ENCODE results near the gene NUMBL. TPM values are rescaled to one million over a fixed set of nuclear protein-coding genes. Genes with fewer than 3 reads are reported as not detected.
A peak's percentile ranks its signal among the peaks of the same experiment; 100 is the strongest.

The NUMBL gene
- total and polyA plus RNA-seq, 2 of the 4 experiments (the other 2 are of a cell fraction) = 6.3 to 29.0 TPM

DNA sequence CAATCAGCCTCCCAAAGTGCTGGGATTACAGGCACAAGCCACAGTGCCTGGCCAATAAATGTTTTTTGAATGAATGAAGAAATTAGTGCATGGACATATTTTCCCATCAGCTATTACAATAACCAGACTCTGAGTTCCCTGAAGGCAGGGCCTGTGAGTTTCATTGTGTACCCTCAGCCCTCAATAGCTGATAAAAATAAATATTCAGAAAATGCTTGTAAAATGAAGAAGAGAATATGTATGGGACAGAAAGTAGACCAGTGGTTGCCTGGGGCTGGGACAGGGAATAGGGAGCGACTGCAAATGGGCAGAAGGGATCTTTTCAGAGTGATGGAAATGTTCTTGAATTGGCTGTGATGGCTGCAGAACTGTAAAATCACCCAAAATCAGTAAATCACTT is 28.8 kb downstream of the NUMBL start (continued):
- TF ChIP-seq, protein P1, sequence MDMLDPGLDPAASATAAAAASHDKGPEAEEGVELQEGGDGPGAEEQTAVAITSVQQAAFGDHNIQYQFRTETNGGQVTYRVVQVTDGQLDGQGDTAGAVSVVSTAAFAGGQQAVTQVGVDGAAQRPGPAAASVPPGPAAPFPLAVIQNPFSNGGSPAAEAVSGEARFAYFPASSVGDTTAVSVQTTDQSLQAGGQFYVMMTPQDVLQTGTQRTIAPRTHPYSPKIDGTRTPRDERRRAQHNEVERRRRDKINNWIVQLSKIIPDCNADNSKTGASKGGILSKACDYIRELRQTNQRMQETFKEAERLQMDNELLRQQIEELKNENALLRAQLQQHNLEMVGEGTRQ (IDR thresholded peaks at IDR 0.05; ENCODE audit: low read depth, low read length) = no peak
- TF ChIP-seq BHLHE40 (IDR thresholded peaks at IDR 0.05; ENCODE audit: low read depth, low read length) (no peak), SMC3 (IDR thresholded peaks at IDR 0.05; ENCODE audit: low read depth, low read length) (no peak), MXI1 (IDR thresholded peaks at IDR 0.05; ENCODE audit: borderline replicate concordance, low read depth, low read length) (no peak), POLR2A (IDR thresholded peaks at IDR 0.05; ENCODE audit: low read depth, low read length) (no peak)

DNA sequence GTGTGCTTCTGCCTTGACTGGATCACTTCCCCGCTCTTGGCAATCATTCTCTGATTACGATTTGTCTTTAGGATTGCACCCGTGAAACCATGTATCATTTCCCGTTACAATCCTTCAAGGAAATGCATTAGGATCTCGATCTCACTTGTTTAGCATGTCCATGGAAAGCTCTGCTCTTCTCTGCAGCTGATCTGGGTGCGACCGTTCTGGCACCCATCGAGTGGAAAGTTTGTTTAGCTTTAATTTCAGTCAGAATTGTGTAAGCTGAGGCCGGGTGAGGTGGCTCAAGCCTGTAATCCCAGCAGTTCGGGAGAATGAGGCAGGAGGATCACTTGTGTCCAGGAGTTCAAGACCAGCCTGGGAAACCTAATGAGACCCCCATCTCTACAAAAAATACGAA is 30.9 kb downstream of the NUMBL start:
- Histone ChIP-seq H4K8ac (ENCODE audit: low read depth in 2 of 2, low read length in 2 of 2) (no peak overlapping the region), H2BK120ac (ENCODE audit: low read depth, low read length) (no peak overlapping the region; the same call in 1 of the 2 replicates), H3K23ac (ENCODE audit: low read depth, low read length) (no peak overlapping the region), H3K14ac (replicated peaks; ENCODE audit: low read depth, low read length) (0 out of 2 replicates have a peak overlapping the region, but pooled peaks have one; percentile 19), H3K4me2 (ENCODE audit: low read depth, low read length) (no peak overlapping the region), H3K4me3 (ENCODE audit: insufficient read depth, low read depth, low read length) (no peak overlapping the region), H3K4ac (ENCODE audit: low read depth, low read length) (no peak overlapping the region), H3K36me3 (ENCODE audit: control insufficient read depth, insufficient read depth, low read length) (no peaks in the 10 kb centered on the region), H4K5ac (ENCODE audit: low read depth, low read length) (no peak overlapping the region), H2AFZ (replicated peaks; ENCODE audit: low read length, poor library complexity) (no peak overlapping the region), H2AK9ac (replicated peaks; ENCODE audit: low read depth, low read length, poor library complexity) (no peak overlapping the region), H2AK5ac (ENCODE audit: low read depth, low read length) (0 out of 2 replicates have a peak overlapping the region, but pooled peaks have one; percentile 31), H2BK20ac (ENCODE audit: low read depth, low read length) (no peak overlapping the region), H3K9ac (ENCODE audit: low read depth, low read length) (no peak overlapping the region), H2BK15ac (ENCODE audit: low read depth, low read length) (peak overlapping the region; percentile 63; the same call in 1 of the 3 replicates), H4K91ac (ENCODE audit: insufficient read depth, low read depth, low read length) (no peak overlapping the region; the same call in 1 of the 2 replicates), H4K20me1 (ENCODE audit: insufficient read depth, low read length) (no peaks in the 10 kb centered on the region), H3K4me1 (ENCODE audit: control insufficient read depth, insufficient read depth, low read length) (peaks cover 6% of the 10 kb centered on the region), H3K27me3 (ENCODE audit: control insufficient read depth, insufficient read depth, low read length) (no peaks in the 10 kb centered on the region), H3K27ac (ENCODE audit: insufficient read depth, low read length) (no peak overlapping the region), H3K56ac (ENCODE audit: extremely low read depth, insufficient read depth, low read length) (no peak overlapping the region), H3K18ac (ENCODE audit: low read depth, low read length) (no peak overlapping the region), H3K9me3 (ENCODE audit: control insufficient read depth, insufficient read depth, low read length) (no peaks in the 10 kb centered on the region), H3K9me1 (ENCODE audit: insufficient read depth, low read length) (peaks cover 7% of the 10 kb centered on the region; the same call in 1 of the 2 replicates), H3K79me1 (ENCODE audit: low read depth in 1 of 2, low read length in 2 of 2) (no peaks in the 10 kb centered on the region), H2BK5ac (ENCODE audit: low read depth, low read length, poor library complexity, severe bottlenecking) (no peak overlapping the region)
- ChIA-PET CTCF (no interaction called here), POLR2A (ENCODE audit: unreplicated experiment) (no interaction called here)
- ATAC-seq (ENCODE audit: low read depth) (no peak), DNase-seq (no peak)
- dilution Hi-C loops (cut with HindIII; ENCODE audit: low sequenced_read_pairs, unreplicated experiment) (no loop called here), intact Hi-C loops (cut with micrococcal nuclease) (no loop called here), in situ Hi-C loops (cut with MboI; ENCODE audit: low sequenced_read_pairs) (loop anchor here (10.0 to 25.0 kb wide), 2 partner anchors 485 to 603 kb away; partner anchors contain the start of gene HNRNPUL1)
- TF ChIP-seq NFE2L2 (IDR thresholded peaks at IDR 0.05; ENCODE audit: low read depth, low read length) = no peak
- TF ChIP-seq RFX5 (IDR thresholded peaks at IDR 0.05; ENCODE audit: low read depth, low read length) = no peak
- no peak for TF ChIP-seq FOS (IDR thresholded peaks at IDR 0.05; ENCODE audit: low read depth, low read length)
- no peak for TF ChIP-seq POLR2A (IDR thresholded peaks at IDR 0.05; ENCODE audit: low read depth, low read length)
- TF ChIP-seq CEBPB (IDR thresholded peaks at IDR 0.05; ENCODE audit: low read depth, low read length) = no peak
- TF ChIP-seq RCOR1 (IDR thresholded peaks at IDR 0.05; ENCODE audit: insufficient replicate concordance, low read length) = no peak
- TF ChIP-seq, protein P2, sequence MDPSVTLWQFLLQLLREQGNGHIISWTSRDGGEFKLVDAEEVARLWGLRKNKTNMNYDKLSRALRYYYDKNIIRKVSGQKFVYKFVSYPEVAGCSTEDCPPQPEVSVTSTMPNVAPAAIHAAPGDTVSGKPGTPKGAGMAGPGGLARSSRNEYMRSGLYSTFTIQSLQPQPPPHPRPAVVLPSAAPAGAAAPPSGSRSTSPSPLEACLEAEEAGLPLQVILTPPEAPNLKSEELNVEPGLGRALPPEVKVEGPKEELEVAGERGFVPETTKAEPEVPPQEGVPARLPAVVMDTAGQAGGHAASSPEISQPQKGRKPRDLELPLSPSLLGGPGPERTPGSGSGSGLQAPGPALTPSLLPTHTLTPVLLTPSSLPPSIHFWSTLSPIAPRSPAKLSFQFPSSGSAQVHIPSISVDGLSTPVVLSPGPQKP (IDR thresholded peaks at IDR 0.05; ENCODE audit: borderline replicate concordance, low read depth, low read length) = no peak
- no peak for TF ChIP-seq MAZ (IDR thresholded peaks at IDR 0.05; ENCODE audit: borderline replicate concordance, low read depth, low read length)
- no peak for TF ChIP-seq MAFK (IDR thresholded peaks at IDR 0.05; ENCODE audit: low read depth, low read length)
- TF ChIP-seq, protein P1 (IDR thresholded peaks at IDR 0.05; ENCODE audit: low read depth, low read length) = no peak
- no peak for TF ChIP-seq SMC3 (IDR thresholded peaks at IDR 0.05; ENCODE audit: low read depth, low read length)
- no peak for TF ChIP-seq RAD21 (IDR thresholded peaks at IDR 0.05; ENCODE audit: low read length)
- BruUV-seq (replicated peaks) = no TSS peak
- 81% methylated on average over 7 of the region's 11 CpGs; no CpG with 5 or more reads in 1 of the 2 experiments for WGBS, 2 experiments (ENCODE audit: extremely low coverage in 2 of 2, insufficient read length in 1 of 2)
